GM12878 (cell line): Measurements from ENCODE around the gene TH. TPM values are rescaled to one million over a fixed set of nuclear protein-coding genes. Genes with fewer than 3 reads are reported as not detected.

ENCODE experiments used
- ATAC-seq: fragments of 200-7000 bp; cut with Tn5 transposase; 3 replicates; pipeline ENCODE4 v1.9.1; 2020; ENCODE audit warnings: mild to moderate bottlenecking, moderate library complexity
- BruUV-seq: library from RNA; stranded (reverse); fragments of 400-500 nt; replicated peaks from 2 replicates; lab custom pipeline; 2021; lab: Mats Ljungman, UMichigan
- CTCF ChIA-PET: fragments of 300-600 bp; sonication (Branson Sonifier 250); formaldehyde crosslinking; extraction: SDS; loops from one replicate; lab custom pipeline; 2021; ENCODE audit warnings: inconsistent platforms; lab: Yijun Ruan, JAX
- POLR2A ChIA-PET: fragments of 350-600 bp; formaldehyde crosslinking; extraction: SDS; loops from one replicate; lab custom pipeline; 2021; ENCODE audit warnings: inconsistent platforms; lab: Charles Lee
- RAD21 ChIA-PET: fragments of 300-600 bp; sonication (Branson Sonifier 250); formaldehyde crosslinking; loops from one replicate; lab custom pipeline; 2023; ENCODE audit warnings: antibody characterized with exemption; ENCODE audit not compliant: unreplicated experiment; lab: Charles Lee
- SMC1A ChIA-PET: fragments of 300-600 bp; sonication (Branson Sonifier 250); formaldehyde crosslinking; loops from one replicate; lab custom pipeline; 2023; ENCODE audit not compliant: unreplicated experiment, uncharacterized antibody; lab: Charles Lee
- DNase-seq: peaks from one replicate; pipeline ENCODE4 v3.0.0-alpha.2; 2011; ENCODE audit warnings: low read depth, low spot score
- FAIRE-seq: peaks from 3 replicates; lab custom pipeline; 2011; peaks lifted over from hg19 to GRCh38; lab: Jason Lieb, UNC
- H2AFZ ChIP-seq: 2 replicates; pipeline ENCODE4 v1.6.0; 2011; ENCODE audit warnings: low read depth, low read length, control low read depth; ENCODE audit not compliant: control insufficient read depth
- H3K27ac ChIP-seq: 2 replicates; pipeline ENCODE4 v1.5.1; 2011; ENCODE audit warnings: control low read depth; ENCODE audit not compliant: control insufficient read depth, insufficient read depth
- H3K27me3 ChIP-seq, 2 experiments: replicated peaks in 1 of 2; 2 replicates each; pipeline versions ENCODE4 v1.6.0 to v1.6.1; 2011; ENCODE audit warnings: low read length in 1 of 2; ENCODE audit not compliant: control insufficient read depth in 2 of 2, insufficient read depth in 2 of 2
- H3K36me3 ChIP-seq, 2 experiments: 2 replicates each; pipeline ENCODE4 v1.5.1; 2011; ENCODE audit warnings: low read length in 1 of 2; ENCODE audit not compliant: control insufficient read depth in 2 of 2, insufficient read depth in 2 of 2
- H3K4me1 ChIP-seq: 2 replicates; pipeline ENCODE4 v1.6.1; 2011; ENCODE audit warnings: mild to moderate bottlenecking, low read length, moderate library complexity, mixed read lengths; ENCODE audit not compliant: control insufficient read depth, insufficient read depth
- H3K4me2 ChIP-seq: 2 replicates; pipeline ENCODE4 v1.6.0; 2011; ENCODE audit warnings: control low read depth; ENCODE audit not compliant: control insufficient read depth, insufficient read depth
- H3K4me3 ChIP-seq: fragments of 200-600 bp; sonication (generic); 2 replicates; pipeline ENCODE4 v1.5.1; 2016
- H3K79me2 ChIP-seq: 2 replicates; pipeline ENCODE4 v1.6.0; 2011; ENCODE audit warnings: low read length; ENCODE audit not compliant: control insufficient read depth, insufficient read depth
- H3K9ac ChIP-seq: 2 replicates; pipeline ENCODE4 v1.8.0; 2011; ENCODE audit warnings: low read length, control low read depth, mixed read lengths; ENCODE audit not compliant: control insufficient read depth, insufficient read depth
- H3K9me3 ChIP-seq: replicated peaks from 3 replicates; pipeline ENCODE4 v1.5.1; 2011; ENCODE audit warnings: mild to moderate bottlenecking, low read length; ENCODE audit not compliant: control insufficient read depth, insufficient read depth
- H4K20me1 ChIP-seq: 2 replicates; pipeline ENCODE4 v1.6.0; 2011; ENCODE audit not compliant: control insufficient read depth, insufficient read depth
- CHD1 ChIP-seq: IDR thresholded peaks from 2 replicates; pipeline ENCODE4 v1.6.1; 2012; ENCODE audit warnings: low read depth, low read length, improper control_type of control experiment
- CHD4 ChIP-seq: fragments of 200-600 bp; sonication (generic); IDR thresholded peaks from 2 replicates; pipeline ENCODE4 v1.6.1; 2016; ENCODE audit warnings: mild to moderate bottlenecking
- JUND ChIP-seq: IDR thresholded peaks from 2 replicates; pipeline ENCODE4 v1.6.1; 2012; ENCODE audit warnings: low read depth, mild to moderate bottlenecking, low read length, improper control_type of control experiment, moderate library complexity
- MYC ChIP-seq: IDR thresholded peaks from 2 replicates; pipeline ENCODE4 v1.6.1; 2011; ENCODE audit warnings: mild to moderate bottlenecking, low read length, moderate library complexity, inconsistent platforms; ENCODE audit not compliant: insufficient read depth, insufficient replicate concordance, insufficient read length, severe bottlenecking
- NRF1 ChIP-seq: conservative IDR thresholded peaks from 2 replicates; pipeline ENCODE4 v1.6.1; 2011; ENCODE audit warnings: mild to moderate bottlenecking, low read depth, low read length, improper control_type of control experiment
- PAX5 ChIP-seq: IDR thresholded peaks from 2 replicates; pipeline ENCODE4 v1.6.1; 2011; ENCODE audit warnings: low read depth, low read length, borderline replicate concordance
- POLR2AphosphoS5 ChIP-seq: IDR thresholded peaks from 2 replicates; pipeline ENCODE4 v1.6.1; 2011; ENCODE audit warnings: mild to moderate bottlenecking, low read length, inconsistent platforms
- RB1 ChIP-seq: fragments of 450-650 bp; formaldehyde crosslinking; IDR thresholded peaks from 2 replicates; pipeline ENCODE4 v1.6.1; 2017; ENCODE audit warnings: mild to moderate bottlenecking, borderline replicate concordance
- SP1 ChIP-seq: IDR thresholded peaks from one replicate; pipeline ENCODE4 v1.6.1; 2011; ENCODE audit warnings: low read depth, low read length
- SPI1 ChIP-seq: IDR thresholded peaks from 2 replicates; pipeline ENCODE4 v1.6.1; 2011; ENCODE audit warnings: low read depth, mild to moderate bottlenecking, low read length, moderate library complexity, borderline replicate concordance; ENCODE audit not compliant: insufficient read depth
- TARDBP ChIP-seq: IDR thresholded peaks from 2 replicates; pipeline ENCODE4 v1.6.1; 2016; ENCODE audit warnings: borderline replicate concordance
- TCF12 ChIP-seq: IDR thresholded peaks from 2 replicates; pipeline ENCODE4 v1.6.1; 2011; ENCODE audit warnings: low read depth, mild to moderate bottlenecking, low read length
- ZBED1 ChIP-seq: IDR thresholded peaks from 2 replicates; pipeline ENCODE4 v1.6.1; 2016; ENCODE audit warnings: borderline replicate concordance
- ZNF207 ChIP-seq: fragments of 450-650 bp; IDR thresholded peaks from 2 replicates; pipeline ENCODE4 v1.6.1; 2014; ENCODE audit warnings: antibody characterized with exemption, mild to moderate bottlenecking, borderline replicate concordance
- ZNF24 ChIP-seq: fragments of 450-650 bp; IDR thresholded peaks from 2 replicates; pipeline ENCODE4 v1.6.1; 2017; ENCODE audit warnings: antibody characterized with exemption, mild to moderate bottlenecking
- ZNF274 ChIP-seq: IDR thresholded peaks from one replicate; pipeline ENCODE4 v1.8.0; 2011; ENCODE audit not compliant: insufficient read length, insufficient read depth
- WGBS: methylation state at CpG from one replicate; pipeline ENCODE4 v1.1.6; 2016; ENCODE audit warnings: low lambda C conversion rate; ENCODE audit not compliant: insufficient replicate concordance, insufficient coverage; ENCODE audit errors: missing lambda C conversion rate; 5-methylcytosine and 5-hydroxymethylcytosine counted together
- in situ Hi-C: fragments of 300-500 bp; cut with MboI; formaldehyde crosslinking; loops from 9 replicates; pipeline ENCODE4 v1.14.3; 2018; ENCODE audit warnings: mixed read lengths
- intact Hi-C: fragments of 100-400 bp; cut with micrococcal nuclease; formaldehyde crosslinking; loops from one replicate; pipeline ENCODE4 v1.14.2; 2022; ENCODE audit not compliant: unreplicated experiment
- polyA plus RNA-seq, 11 experiments: library from polyadenylated mRNA; depleted of rRNA in 4 of 11; unstranded in 6 of 11; stranded (reverse) in 5 of 11; fragments of >200 nt; fragmentation: Nextera tagmentation in 4 of 11; fragmentation: Illumina TruSeq in 1 of 11; extraction: Ambion mirVana in 4 of 11; extraction: Trizol in 1 of 11; gene quantifications; 1 replicate in 1 of 11; 2 replicates in 10 of 11; pipeline versions ENCODE4 v1.2.1 to v1.2.3, GENCODE V29; 2011 to 2016; ENCODE audit warnings: inconsistent platforms in 2 of 11, missing spikeins in 2 of 11, low read depth in 1 of 11
- total RNA-seq, 4 experiments: library from RNA; depleted of rRNA in 3 of 4; stranded (reverse); fragments of >200 nt in 3 of 4; fragmentation: Illumina TruSeq in 1 of 4; extraction: Trizol in 1 of 4; gene quantifications; 2 replicates each; pipeline versions ENCODE4 v1.2.1 to v1.2.3, GENCODE V29; 2013 to 2021
- TF ChIP-seq, protein P1 (sequence below): IDR thresholded peaks from 2 replicates; pipeline ENCODE4 v1.6.1; 2012; ENCODE audit warnings: improper control_type of control experiment, low read depth, low read length; ENCODE audit not compliant: insufficient replicate concordance

The TH gene
- total and polyA plus RNA-seq, 10 of the 15 experiments (the other 5 are each of a cell fraction or from before 2014, with no cell fraction given) = not detected

DNA sequence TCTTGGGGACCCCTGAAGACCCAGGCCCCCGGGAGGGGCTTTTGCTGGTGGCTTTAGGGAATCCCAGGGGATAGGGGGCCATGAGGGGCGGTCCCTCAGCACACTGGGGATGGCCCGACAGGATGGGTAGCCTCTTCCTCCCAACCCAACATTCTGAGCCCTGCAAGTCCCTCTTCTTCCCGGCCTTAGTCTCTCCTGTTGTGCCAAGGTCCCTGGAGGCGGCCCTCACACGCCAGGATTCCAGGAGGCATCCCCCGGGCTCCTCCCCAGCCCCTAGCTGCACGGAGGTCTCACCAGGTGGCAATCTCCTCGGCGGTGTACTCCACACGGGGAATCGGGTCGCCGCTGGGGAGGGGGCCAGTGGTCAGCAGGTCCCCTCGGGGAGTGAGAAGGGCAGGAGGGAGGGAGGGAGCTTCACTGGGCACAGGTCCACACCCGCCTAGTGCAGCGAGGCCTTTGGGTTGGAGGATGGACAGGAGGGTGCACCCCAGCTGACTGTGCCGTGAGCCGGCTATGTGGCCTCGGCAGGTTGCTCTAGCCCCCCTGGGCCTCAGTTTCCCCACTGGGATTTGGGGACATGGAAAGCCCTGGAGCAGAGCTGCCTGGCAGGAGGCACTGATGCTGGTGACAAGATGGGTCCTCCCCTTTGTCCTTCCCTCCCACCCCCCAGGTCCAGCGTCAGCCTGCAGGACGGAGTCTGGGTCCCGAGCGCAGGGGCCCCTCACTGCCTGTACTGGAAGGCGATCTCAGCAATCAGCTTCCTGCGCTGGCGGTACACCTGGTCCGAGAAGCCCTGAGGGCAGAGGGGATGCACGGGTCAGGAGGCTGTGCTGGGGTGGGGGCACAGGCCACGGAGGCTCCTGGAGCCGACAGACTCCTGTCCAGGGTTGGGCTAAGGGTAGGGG, 4.2 kb downstream of the TH start:
- Histone ChIP-seq H3K27ac (no peak overlapping the region), H3K27me3 (no peaks in the 10 kb centered on the region), H3K79me2 (no peaks in the 10 kb centered on the region), H3K4me1 (no peaks in the 10 kb centered on the region), H4K20me1 (no peaks in the 10 kb centered on the region), H3K4me2 (no peak overlapping the region), H3K9ac (no peak overlapping the region), H3K4me3 (no peak overlapping the region), H3K9me3 (no peaks in the 10 kb centered on the region), H3K36me3 (no peaks in the 10 kb centered on the region), H2AFZ (no peak overlapping the region)
- ChIA-PET POLR2A (interaction anchor here (0.6 kb wide), 1 partner anchor 17 kb away, joined by 7 read pairs; no protein-coding TSS in a partner anchor), CTCF (no interaction called here), SMC1A (no interaction called here), RAD21 (no interaction called here)
- no peak for ATAC-seq
- intact Hi-C loops (no loop called here), in situ Hi-C loops (no loop called here)
- DNase-seq = no peak
- 33% methylated on average over 31 of the region's 31 CpGs for WGBS
- no peak for FAIRE-seq
- no TSS peak for BruUV-seq
- TF ChIP-seq, protein P1, sequence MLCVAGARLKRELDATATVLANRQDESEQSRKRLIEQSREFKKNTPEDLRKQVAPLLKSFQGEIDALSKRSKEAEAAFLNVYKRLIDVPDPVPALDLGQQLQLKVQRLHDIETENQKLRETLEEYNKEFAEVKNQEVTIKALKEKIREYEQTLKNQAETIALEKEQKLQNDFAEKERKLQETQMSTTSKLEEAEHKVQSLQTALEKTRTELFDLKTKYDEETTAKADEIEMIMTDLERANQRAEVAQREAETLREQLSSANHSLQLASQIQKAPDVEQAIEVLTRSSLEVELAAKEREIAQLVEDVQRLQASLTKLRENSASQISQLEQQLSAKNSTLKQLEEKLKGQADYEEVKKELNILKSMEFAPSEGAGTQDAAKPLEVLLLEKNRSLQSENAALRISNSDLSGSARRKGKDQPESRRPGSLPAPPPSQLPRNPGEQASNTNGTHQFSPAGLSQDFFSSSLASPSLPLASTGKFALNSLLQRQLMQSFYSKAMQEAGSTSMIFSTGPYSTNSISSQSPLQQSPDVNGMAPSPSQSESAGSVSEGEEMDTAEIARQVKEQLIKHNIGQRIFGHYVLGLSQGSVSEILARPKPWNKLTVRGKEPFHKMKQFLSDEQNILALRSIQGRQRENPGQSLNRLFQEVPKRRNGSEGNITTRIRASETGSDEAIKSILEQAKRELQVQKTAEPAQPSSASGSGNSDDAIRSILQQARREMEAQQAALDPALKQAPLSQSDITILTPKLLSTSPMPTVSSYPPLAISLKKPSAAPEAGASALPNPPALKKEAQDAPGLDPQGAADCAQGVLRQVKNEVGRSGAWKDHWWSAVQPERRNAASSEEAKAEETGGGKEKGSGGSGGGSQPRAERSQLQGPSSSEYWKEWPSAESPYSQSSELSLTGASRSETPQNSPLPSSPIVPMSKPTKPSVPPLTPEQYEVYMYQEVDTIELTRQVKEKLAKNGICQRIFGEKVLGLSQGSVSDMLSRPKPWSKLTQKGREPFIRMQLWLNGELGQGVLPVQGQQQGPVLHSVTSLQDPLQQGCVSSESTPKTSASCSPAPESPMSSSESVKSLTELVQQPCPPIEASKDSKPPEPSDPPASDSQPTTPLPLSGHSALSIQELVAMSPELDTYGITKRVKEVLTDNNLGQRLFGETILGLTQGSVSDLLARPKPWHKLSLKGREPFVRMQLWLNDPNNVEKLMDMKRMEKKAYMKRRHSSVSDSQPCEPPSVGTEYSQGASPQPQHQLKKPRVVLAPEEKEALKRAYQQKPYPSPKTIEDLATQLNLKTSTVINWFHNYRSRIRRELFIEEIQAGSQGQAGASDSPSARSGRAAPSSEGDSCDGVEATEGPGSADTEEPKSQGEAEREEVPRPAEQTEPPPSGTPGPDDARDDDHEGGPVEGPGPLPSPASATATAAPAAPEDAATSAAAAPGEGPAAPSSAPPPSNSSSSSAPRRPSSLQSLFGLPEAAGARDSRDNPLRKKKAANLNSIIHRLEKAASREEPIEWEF = no peak
- TF ChIP-seq TCF12 (no peak), ZBED1 (no peak), NRF1 (no peak), SPI1 (no peak), CHD1 (no peak), POLR2AphosphoS5 (no peak), RB1 (no peak), PAX5 (no peak), JUND (no peak), ZNF274 (no peak), SP1 (no peak), TARDBP (no peak), ZNF24 (no peak), ZNF207 (no peak), MYC (no peak), CHD4 (no peak)
